A549 (cell line): ENCODE data around the gene NSD2. TPM values are rescaled to one million over a fixed set of nuclear protein-coding genes. Genes with fewer than 3 reads are reported as not detected.

Experiments
- ATAC-seq, 2 experiments: fragments of 200-7000 bp in 1 of 2; fragments of >200 bp in 1 of 2; cut with Nextera tagmentation in 1 of 2; cut with Tn5 transposase in 1 of 2; 3 replicates each; pipeline versions ENCODE4 v1.8.0 to v1.9.1; 2018 to 2020; ENCODE audit warnings: mild to moderate bottlenecking in 1 of 2, moderate library complexity in 1 of 2
- CTCF ChIA-PET: fragments of 300-600 bp; sonication (Branson Sonifier 250); formaldehyde crosslinking; extraction: SDS; loops from one replicate; lab custom pipeline; 2021; ENCODE audit warnings: antibody characterized with exemption, inconsistent platforms; lab: Yijun Ruan, JAX
- POLR2A ChIA-PET: fragments of 350-600 bp; formaldehyde crosslinking; extraction: SDS; loops from one replicate; lab custom pipeline; 2021; ENCODE audit warnings: antibody characterized with exemption, inconsistent platforms; lab: Yijun Ruan, JAX
- DNase-seq, 2 experiments: peaks; one replicate each; pipeline versions ENCODE4 v3.0.0 to v3.0.0-alpha.2; 2011 to 2016; ENCODE audit warnings: low read depth in 1 of 2, low spot score in 1 of 2
- FAIRE-seq: peaks from 2 replicates; lab custom pipeline; 2011; peaks lifted over from hg19 to GRCh38; lab: Jason Lieb, UNC
- H3K27ac ChIP-seq, 2 experiments: fragments of >200 bp; sonication (Bioruptor Twin); formaldehyde crosslinking; 3 replicates each; pipeline ENCODE4 v1.5.1; 2016 to 2017
- H3K4me1 ChIP-seq: fragments of >200 bp; sonication (Bioruptor Twin); formaldehyde crosslinking; 3 replicates; pipeline ENCODE4 v1.6.1; 2016
- H3K4me2 ChIP-seq: fragments of >200 bp; sonication (Bioruptor Twin); formaldehyde crosslinking; 3 replicates; pipeline ENCODE4 v1.6.1; 2016
- H3K4me3 ChIP-seq: fragments of >200 bp; sonication (Bioruptor Twin); formaldehyde crosslinking; 3 replicates; pipeline ENCODE4 v1.5.1; 2016
- H3K9me3 ChIP-seq: fragments of >200 bp; sonication (Bioruptor Twin); formaldehyde crosslinking; 3 replicates; pipeline ENCODE4 v1.6.1; 2016
- ATOH8 ChIP-seq: fragments of 250-450 bp; sonication (Bioruptor Pico); IDR thresholded peaks from 2 replicates; pipeline ENCODE4 v1.5.0; 2020; ENCODE audit warnings: low read depth, mild to moderate bottlenecking, moderate library complexity
- BCL3 ChIP-seq: fragments of >200 bp; sonication (Bioruptor Twin); formaldehyde crosslinking; IDR thresholded peaks from 3 replicates; pipeline ENCODE4 v1.6.1; 2016
- CBX8 ChIP-seq: fragments of 200-600 bp; sonication (generic); IDR thresholded peaks from 2 replicates; pipeline ENCODE4 v1.6.1; 2016
- CEBPB ChIP-seq, 2 experiments: fragments of >200 bp in 1 of 2; sonication (Bioruptor Twin) in 1 of 2; formaldehyde crosslinking in 1 of 2; IDR thresholded peaks; 2 replicates each; pipeline ENCODE4 v1.6.1; 2012 to 2016
- EHMT2 ChIP-seq: fragments of 200-600 bp; sonication (generic); IDR thresholded peaks from 2 replicates; pipeline ENCODE4 v1.6.1; 2016; ENCODE audit warnings: antibody characterized with exemption, low read depth, mild to moderate bottlenecking, moderate library complexity
- ESRRA ChIP-seq: fragments of 150-350 bp; IDR thresholded peaks from 2 replicates; pipeline ENCODE4 v1.6.1; 2014; ENCODE audit warnings: mild to moderate bottlenecking, low read length, borderline replicate concordance
- FOSL2 ChIP-seq, 2 experiments: fragments of 450-650 bp in 1 of 2; fragments of >200 bp in 1 of 2; sonication (Bioruptor Twin) in 1 of 2; formaldehyde crosslinking; IDR thresholded peaks; 2 replicates each; pipeline versions ENCODE4 v1.5.0 to v1.6.1; 2016 to 2020; ENCODE audit warnings: mild to moderate bottlenecking in 1 of 2, moderate library complexity in 1 of 2
- HOXA7 ChIP-seq: fragments of 250-450 bp; sonication (Bioruptor Pico); IDR thresholded peaks from 2 replicates; pipeline ENCODE4 v1.5.0; 2020; ENCODE audit warnings: mild to moderate bottlenecking, moderate library complexity
- HOXB13 ChIP-seq: fragments of 250-450 bp; sonication (Bioruptor Pico); IDR thresholded peaks from 2 replicates; pipeline ENCODE4 v1.5.0; 2020; ENCODE audit warnings: low read depth, mild to moderate bottlenecking, moderate library complexity
- HOXB5 ChIP-seq: fragments of 250-450 bp; sonication (Bioruptor Pico); IDR thresholded peaks from 2 replicates; pipeline ENCODE4 v1.5.0; 2020; ENCODE audit warnings: mild to moderate bottlenecking, moderate library complexity
- KDM1A ChIP-seq: fragments of 200-600 bp; sonication (generic); IDR thresholded peaks from 2 replicates; pipeline ENCODE4 v1.6.1; 2016; ENCODE audit warnings: low read depth, mild to moderate bottlenecking
- MAX ChIP-seq: IDR thresholded peaks from 2 replicates; pipeline ENCODE4 v1.6.1; 2012
- MAZ ChIP-seq: fragments of 150-350 bp; IDR thresholded peaks from 2 replicates; pipeline ENCODE4 v1.6.1; 2014; ENCODE audit warnings: antibody characterized with exemption, low read depth, low read length, borderline replicate concordance
- MYC ChIP-seq: IDR thresholded peaks from 2 replicates; pipeline ENCODE4 v1.6.1; 2012; ENCODE audit warnings: mild to moderate bottlenecking, inconsistent platforms, low read length, improper control_type of control experiment, borderline replicate concordance
- NFE2L2 ChIP-seq: fragments of 150-350 bp; conservative IDR thresholded peaks from 2 replicates; pipeline ENCODE4 v1.6.1; 2014; ENCODE audit warnings: low read length
- NPAS2 ChIP-seq: fragments of 250-450 bp; sonication (Bioruptor Pico); IDR thresholded peaks from 2 replicates; pipeline ENCODE4 v1.8.0; 2022; ENCODE audit warnings: mild to moderate bottlenecking, moderate library complexity, borderline replicate concordance
- PHF8 ChIP-seq: fragments of 200-600 bp; sonication (generic); IDR thresholded peaks from 2 replicates; pipeline ENCODE4 v1.6.1; 2016; ENCODE audit warnings: low read depth, mild to moderate bottlenecking, antibody characterized with exemption, moderate library complexity, borderline replicate concordance
- RCOR1 ChIP-seq: fragments of 150-350 bp; IDR thresholded peaks from 2 replicates; pipeline ENCODE4 v1.6.1; 2014; ENCODE audit warnings: antibody characterized with exemption, low read length, low read depth
- REST ChIP-seq: fragments of 200-600 bp; sonication (generic); IDR thresholded peaks from 2 replicates; pipeline ENCODE4 v1.6.1; 2016; ENCODE audit warnings: antibody characterized with exemption, mild to moderate bottlenecking, moderate library complexity
- SMC3 ChIP-seq: fragments of >200 bp; sonication (Bioruptor Twin); formaldehyde crosslinking; IDR thresholded peaks from 3 replicates; pipeline ENCODE4 v1.6.1; 2018; ENCODE audit warnings: inconsistent platforms
- ZC3H11A ChIP-seq: fragments of 450-650 bp; IDR thresholded peaks from 2 replicates; pipeline ENCODE4 v1.6.1; 2014; ENCODE audit warnings: antibody characterized with exemption, mild to moderate bottlenecking
- WGBS: methylation state at CpG from one replicate; pipeline ENCODE4 v1.1.6; 2017; ENCODE audit errors: missing lambda C conversion rate; 5-methylcytosine and 5-hydroxymethylcytosine counted together
- polyA plus RNA-seq, 4 experiments: library from polyadenylated mRNA; depleted of rRNA in 3 of 4; stranded (reverse); fragments of >200 nt; fragmentation: RNase III in 1 of 4; extraction: RNeasy Plus Mini Kit Qiagen cat#74134 plus additional on column Dnase treatment in 1 of 4; gene quantifications; 2 replicates in 3 of 4; 3 replicates in 1 of 4; pipeline ENCODE4 v1.2.3, GENCODE V29; 2011 to 2017

Gene NSD2
- polyA plus RNA-seq, 2 of the 4 experiments (the other 2 are of a cell fraction): 43.8 to 49.3 TPM

GRCh38 chr4:1986578-1987210 lies 115.5 kb downstream of the NSD2 start:
- no peak for TF ChIP-seq REST
- TF ChIP-seq MAZ: no peak
- no peak for TF ChIP-seq HOXB5 (CRISPR knock-in tag)
- TF ChIP-seq HOXA7 (CRISPR knock-in tag): no peak
- no peak for TF ChIP-seq ATOH8 (CRISPR knock-in tag)
- no peak for TF ChIP-seq MYC
- TF ChIP-seq, all 56 proteins: peak for 0
- ChIA-PET CTCF (interaction anchor here (0.6 to 1.4 kb wide), 3 partner anchors 9 to 151 kb away, joined by 3 read pairs; no protein-coding TSS in a partner anchor), POLR2A (no interaction called here)
- Histone ChIP-seq H3K4me2 (no peak overlapping the region), H3K4me1 (peaks cover 8% of the 10 kb centered on the region), H3K4me3 (no peak overlapping the region), H3K9me3 (no peaks in the 10 kb centered on the region), H3K27ac (no peak overlapping the region)
- FAIRE-seq (no peak), ATAC-seq (peak in 1 of 2 experiments; percentile 5; a peak in 2 of 6 replicates), DNase-seq (no peak)
- 92% methylated on average over 17 of the region's 22 CpGs for WGBS

GRCh38 chr4:1987296-1987695 lies 116.1 kb downstream of the NSD2 start:
- peaks cover 2% of the 10 kb centered on the region for H3K4me1 ChIP-seq
- no peak overlapping the region for H3K27ac ChIP-seq
- H3K4me2 ChIP-seq: no peak overlapping the region
- 93% methylated on average over 11 of the region's 19 CpGs for WGBS
- TF ChIP-seq NPAS2 (CRISPR knock-in tag) (no peak), NFE2L2 (no peak), EHMT2 (no peak), CEBPB (IDR thresholded peaks at IDR 0.05) (no peak), PHF8 (no peak), BCL3 (no peak), MAX (no peak), FOSL2 (IDR thresholded peaks at IDR 0.05) (no peak), FOSL2 (CRISPR knock-in tag; IDR thresholded peaks at IDR 0.05) (no peak), ZC3H11A (no peak), CBX8 (no peak), SMC3 (no peak), HOXB13 (CRISPR knock-in tag) (no peak), RCOR1 (no peak), ESRRA (no peak), KDM1A (no peak)
- H3K9me3 ChIP-seq: no peaks in the 10 kb centered on the region
- H3K4me3 ChIP-seq: no peak overlapping the region
- no peak for FAIRE-seq
- no peak for DNase-seq
- ChIA-PET POLR2A (no interaction called here), CTCF (interaction anchor here (0.8 to 1.4 kb wide), 2 partner anchors 9 to 17 kb away, joined by 3 read pairs; no protein-coding TSS in a partner anchor)
- ATAC-seq: no peak
